ENCODE results near the gene BIRC7. TPM values are rescaled to one million over a fixed set of nuclear protein-coding genes. Genes with fewer than 3 reads are reported as not detected.

The BIRC7 gene, protein sequence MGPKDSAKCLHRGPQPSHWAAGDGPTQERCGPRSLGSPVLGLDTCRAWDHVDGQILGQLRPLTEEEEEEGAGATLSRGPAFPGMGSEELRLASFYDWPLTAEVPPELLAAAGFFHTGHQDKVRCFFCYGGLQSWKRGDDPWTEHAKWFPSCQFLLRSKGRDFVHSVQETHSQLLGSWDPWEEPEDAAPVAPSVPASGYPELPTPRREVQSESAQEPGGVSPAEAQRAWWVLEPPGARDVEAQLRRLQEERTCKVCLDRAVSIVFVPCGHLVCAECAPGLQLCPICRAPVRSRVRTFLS
- total RNA-seq = 0.27 TPM in 1 of 2 replicates, not detected in the other

DNA sequence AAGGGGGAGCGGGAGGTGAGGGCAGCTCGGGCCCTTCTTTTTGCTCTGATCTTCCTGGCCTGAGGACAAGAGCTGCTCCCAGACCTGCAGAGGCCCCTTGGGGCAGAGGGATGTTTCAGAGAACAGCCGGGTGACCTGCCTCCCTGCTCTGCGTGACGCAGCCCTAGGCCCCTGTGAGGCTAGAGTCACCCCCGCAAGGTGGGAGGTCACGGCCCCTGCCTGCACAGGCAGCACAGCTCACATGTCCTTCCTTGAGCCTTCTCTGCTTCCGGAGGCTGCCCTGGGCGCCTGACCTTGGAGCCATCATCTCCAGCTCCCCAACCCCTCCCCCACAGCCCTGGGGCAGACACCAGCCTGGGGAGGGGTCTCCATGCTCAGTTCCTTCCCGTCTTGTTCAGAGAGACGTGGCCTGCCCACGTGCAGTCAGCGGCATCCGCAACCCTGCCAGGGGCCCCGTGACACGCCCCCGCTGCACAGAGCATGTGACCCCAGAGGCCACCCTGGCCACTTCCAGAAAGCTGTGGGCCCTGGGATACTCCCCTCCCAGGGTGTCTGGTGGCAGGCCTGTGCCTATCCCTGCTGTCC lies at the start of gene BIRC7:
BIRC7 (plus strand) TSS at position 507 of the 585 bp plus-strand sequence. CDS start 192 bp downstream, outside the sequence.

DNA sequence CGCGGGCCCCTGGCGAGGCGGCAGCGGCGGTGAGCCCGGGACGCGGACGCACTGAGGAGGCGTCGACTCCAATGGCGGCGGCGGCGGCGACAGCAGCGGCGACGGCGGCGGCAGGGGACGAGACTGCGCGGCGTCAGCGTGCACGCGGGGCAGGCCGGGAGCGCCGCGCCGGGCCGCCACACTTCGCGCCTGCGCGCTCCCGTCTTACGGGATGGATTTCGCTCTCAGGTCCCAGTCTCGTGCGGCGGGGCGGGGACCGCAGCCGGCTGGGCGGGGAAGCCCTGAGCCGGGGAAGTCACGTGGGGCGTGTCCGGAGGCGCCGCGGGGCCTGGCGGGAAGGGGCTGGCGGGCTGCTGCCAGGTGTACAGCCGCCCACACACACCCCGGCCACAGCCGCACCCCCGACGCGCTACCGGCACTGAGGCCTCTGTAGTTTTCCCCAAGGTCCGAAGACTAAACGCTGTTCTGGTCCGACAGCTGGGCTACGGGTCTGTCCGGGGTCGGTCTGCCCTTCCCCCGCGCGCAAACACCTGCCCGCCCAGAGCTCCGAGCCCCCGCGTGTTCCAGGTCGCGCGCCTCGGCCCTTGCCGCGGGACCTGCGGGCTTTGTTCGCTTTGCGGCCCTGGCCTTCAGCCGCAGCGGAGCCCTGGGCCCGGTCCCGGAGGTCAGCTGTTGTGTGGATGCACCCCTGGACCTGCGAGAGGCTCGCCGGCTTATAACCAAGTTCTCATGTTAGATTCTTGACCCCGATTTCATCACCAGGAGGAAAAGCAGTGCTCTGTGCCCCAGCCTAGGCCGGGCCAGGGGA lies 19.5 kb upstream of the BIRC7 start, which contains the start of gene YTHDF1:
YTHDF1 (minus strand) TSS at position 91 of the 808 bp plus-strand sequence. CDS start 239 bp downstream, outside the sequence.

DNA sequence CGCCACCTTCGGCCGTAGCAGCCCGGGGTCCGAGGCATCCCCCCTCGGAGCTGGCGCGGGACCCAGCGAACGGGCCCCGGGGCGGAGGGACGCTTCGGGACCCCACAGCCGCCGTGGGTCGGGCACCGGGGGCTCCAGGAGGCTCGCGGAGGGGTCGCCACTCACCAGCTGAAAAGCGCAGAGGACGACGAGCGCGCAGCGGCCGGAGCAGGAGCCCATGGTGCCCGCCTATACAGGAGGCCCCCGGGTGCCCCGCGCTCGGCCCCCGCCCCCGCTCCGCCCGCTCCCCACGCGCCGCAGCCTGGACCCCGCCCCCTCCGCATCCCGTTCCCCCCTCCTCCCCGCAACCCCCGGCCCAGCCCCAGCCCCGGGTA lies 18.5 kb downstream of the BIRC7 start, which contains the start of gene NKAIN4:
NKAIN4 (minus strand) TSS at position 232 of the 374 bp plus-strand sequence; CDS start at position 219, 13 bp downstream.

DNA sequence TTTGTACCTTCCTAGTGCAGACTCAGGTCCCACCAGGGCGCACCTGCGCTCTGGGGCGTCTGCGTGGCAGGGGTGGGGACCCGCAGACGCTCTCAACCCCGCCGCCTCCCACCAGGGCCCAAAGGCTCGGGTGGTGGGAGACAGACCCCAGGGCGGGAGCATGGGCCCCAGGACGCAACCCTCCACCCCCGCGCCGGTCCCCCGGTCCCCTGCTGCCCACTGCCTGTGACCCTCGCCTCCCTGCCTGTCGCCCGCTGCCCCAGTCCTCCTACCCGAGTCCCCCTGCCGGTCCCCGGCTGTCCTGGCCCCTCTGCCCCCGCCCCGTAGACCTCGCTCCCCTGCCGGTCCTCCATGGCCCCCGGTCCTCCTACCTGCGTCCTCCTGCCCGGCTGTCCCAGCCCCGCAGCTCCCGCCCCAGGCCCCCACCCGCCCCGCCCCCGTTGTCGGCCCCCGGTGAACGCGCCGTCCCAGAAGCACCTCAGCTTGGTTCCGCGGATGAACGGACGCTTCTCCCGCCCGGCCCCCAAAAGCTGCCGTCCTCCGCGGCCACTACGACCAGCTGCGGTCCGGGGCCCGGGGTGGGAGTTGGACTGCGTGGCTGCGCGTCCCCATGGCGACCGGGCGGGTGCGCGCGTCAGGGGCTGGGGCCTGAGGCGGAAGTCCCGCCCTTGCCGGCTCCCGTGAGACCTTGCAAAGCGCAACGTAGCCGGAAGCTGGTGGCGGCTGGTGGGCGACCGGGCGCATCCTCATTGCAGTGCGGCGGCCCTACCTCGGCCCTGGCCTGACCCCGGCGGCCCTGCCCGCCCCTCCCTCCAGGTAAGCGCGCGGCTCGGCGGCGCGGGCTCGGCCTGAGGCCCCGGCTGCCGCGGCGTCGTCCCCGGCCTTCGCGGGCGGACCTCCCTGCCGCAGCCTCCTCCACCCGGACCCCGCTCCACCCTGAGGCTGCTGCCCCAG lies 36.7 kb downstream of the BIRC7 start, which contains the start of gene ARFGAP1:
ARFGAP1 (plus strand) TSS at position 709 of the 954 bp plus-strand sequence. CDS start 2,768 bp downstream, outside the sequence.

Small RNAs within 50 kb of the gene (small RNA-seq; reads per million reads assigned to genes)
- gene MIR3196 (not detected), gene MIR4326 (not detected)

Other genes starting within 250 kb of the BIRC7 start
- gene BHLHE23, start 228.9 kb upstream of the BIRC7 start, total RNA-seq = not detected in 2 replicates
- 36.2 and 42.1 TPM in 2 replicates for gene YTHDF1, start 19.8 kb upstream of the BIRC7 start, total RNA-seq
- gene NKAIN4, start 18.6 kb downstream of the BIRC7 start, total RNA-seq = not detected in 2 replicates
- gene ARFGAP1, start 36.9 kb downstream of the BIRC7 start, total RNA-seq = 51.8 and 54.7 TPM in 2 replicates
- under 0.01 TPM in 2 replicates for gene COL20A1, start 57.3 kb downstream of the BIRC7 start, total RNA-seq
- gene CHRNA4, start 125.4 kb downstream of the BIRC7 start, total RNA-seq = not detected in 2 replicates
- gene KCNQ2, start 236.8 kb downstream of the BIRC7 start, total RNA-seq = not detected in 2 replicates

All from thoracic aorta endothelial cell (primary cell).